HG03108 (cell line): ENCODE measurements around the gene EDDM13.
A peak's percentile ranks its signal among the peaks of the same experiment; 100 is the strongest.
"Not testable (repeated sequence)": the region's sequence is repeated elsewhere in the genome, so short reads cannot be mapped to it uniquely, and the experiment has no call there.

Experiments used
- ATAC-seq: cut with Tn5 transposase; IDR thresholded peaks from one replicate; pipeline ENCODE4 v1.9.1; 2021; ENCODE audit warnings: moderate library complexity; ENCODE audit not compliant: unreplicated experiment

EDDM13 gene

GRCh38 chr19:56294549-56294948 lies 22.0 kb downstream of the EDDM13 start:
- ATAC-seq = no peak

- ATAC-seq = no peak
These were observed 23.2 kb downstream of the EDDM13 start for GRCh38 chr19:56295531-56296455.

- ATAC-seq = no peak
These were observed 24.5 kb downstream of the EDDM13 start for GRCh38 chr19:56297010-56297409.

- no peak for ATAC-seq
These were observed 27.1 kb downstream of the EDDM13 start for GRCh38 chr19:56299688-56300087.

GRCh38 chr19:56301155-56301554 lies 28.6 kb downstream of the EDDM13 start:
- ATAC-seq = no peak

- no peak for ATAC-seq
These were observed 29.5 kb downstream of the EDDM13 start for GRCh38 chr19:56301886-56302620.

GRCh38 chr19:56304243-56304642 lies 31.7 kb downstream of the EDDM13 start:
- no peak for ATAC-seq

- ATAC-seq = no peak
These were observed 33.5 kb downstream of the EDDM13 start for GRCh38 chr19:56306016-56306415.

- ATAC-seq = not testable (repeated sequence)
These were observed 34.5 kb downstream of the EDDM13 start for GRCh38 chr19:56307062-56307461.

GRCh38 chr19:56308792-56309191 lies 36.2 kb downstream of the EDDM13 start:
- ATAC-seq = no peak

GRCh38 chr19:56309511-56310185 lies 37.1 kb downstream of the EDDM13 start:
- ATAC-seq = no peak

- no peak for ATAC-seq
These were observed 37.9 kb downstream of the EDDM13 start for GRCh38 chr19:56310462-56310861.

- no peak for ATAC-seq
These were observed 39.8 kb downstream of the EDDM13 start for GRCh38 chr19:56312342-56312741.

GRCh38 chr19:56312787-56313657 lies 40.5 kb downstream of the EDDM13 start:
- no peak for ATAC-seq

- ATAC-seq = no peak
These were observed 41.5 kb downstream of the EDDM13 start for GRCh38 chr19:56314018-56314380.

- ATAC-seq = peak; percentile 66
These were observed 42.0 kb downstream of the EDDM13 start, which contains the start of gene ZSCAN5A for GRCh38 chr19:56314381-56315076. Gene ZSCAN5A (minus strand): TSS chr19:56314839. CDS start chr19:56225046, 89,793 bp downstream.

- peak; percentile 76 for ATAC-seq
These were observed 42.7 kb downstream of the EDDM13 start for GRCh38 chr19:56315077-56315828.

GRCh38 chr19:56316728-56317127 lies 44.2 kb downstream of the EDDM13 start:
- ATAC-seq = no peak

GRCh38 chr19:56317749-56318148 lies 45.2 kb downstream of the EDDM13 start:
- ATAC-seq = no peak
